Transverse colon (tissue), 4 donors: ENCODE data around the gene IKZF2. TPM values are rescaled to one million over a fixed set of nuclear protein-coding genes. Genes with fewer than 3 reads are reported as not detected.

Source experiments
- DNase-seq: peaks from one replicate; pipeline ENCODE4 v3.0.0-alpha.2; 2019
- H3K27ac ChIP-seq, 4 donors: fragments of 200-600 bp; sonication (generic); 2 replicates each; pipeline ENCODE4 v1.5.1; 2016 to 2018; ENCODE audit warnings: inconsistent platforms in 4 of 4
- H3K27me3 ChIP-seq: fragments of 200-600 bp; sonication (generic); 2 replicates; pipeline ENCODE4 v1.5.1; 2017; ENCODE audit warnings: inconsistent platforms
- H3K36me3 ChIP-seq, 4 donors: fragments of 200-600 bp; sonication (generic); 2 replicates each; pipeline ENCODE4 v1.5.1; 2017 to 2019; ENCODE audit warnings: inconsistent platforms in 4 of 4
- H3K4me1 ChIP-seq, 4 donors: fragments of 200-600 bp; sonication (generic); 2 replicates each; pipeline ENCODE4 v1.5.1; 2017 to 2020; ENCODE audit warnings: inconsistent platforms in 4 of 4
- H3K4me3 ChIP-seq, 4 donors: fragments of 200-600 bp; sonication (generic); 1 replicate in 1 of 4; 2 replicates in 3 of 4; pipeline versions ENCODE4 v1.5.1 to v1.6.1; 2017 to 2019; ENCODE audit warnings: inconsistent platforms in 4 of 4
- H3K9me3 ChIP-seq, 2 donors: fragments of 200-600 bp; sonication (generic); 2 replicates each; pipeline ENCODE4 v1.5.1; 2017 to 2019; ENCODE audit warnings: inconsistent platforms in 2 of 2
- EP300 ChIP-seq: sonication (generic); formaldehyde crosslinking; IDR thresholded peaks from one replicate; pipeline ENCODE4 v1.6.1; 2017; ENCODE audit warnings: antibody characterized with exemption, low read depth
- POLR2A ChIP-seq: fragments of 450-650 bp; IDR thresholded peaks from one replicate; pipeline ENCODE4 v1.6.1; 2016; ENCODE audit warnings: antibody characterized with exemption, mild to moderate bottlenecking, moderate library complexity
- POLR2AphosphoS5 ChIP-seq, 3 donors: sonication (generic); formaldehyde crosslinking; IDR thresholded peaks; one replicate each; pipeline ENCODE4 v1.6.1; 2016; ENCODE audit warnings: antibody characterized with exemption in 3 of 3
- WGBS, 2 donors: methylation state at CpG; one replicate each; pipeline ENCODE4 v1.1.5; 2018; ENCODE audit warnings: low coverage in 1 of 2; 5-methylcytosine and 5-hydroxymethylcytosine counted together
- in situ Hi-C, 4 donors: fragments of 200-750 bp; cut with MboI; loops; one replicate each; pipeline versions ENCODE4 v1.15.0 to v1.15.1; 2017; ENCODE audit warnings: low sequenced_read_pairs in 3 of 4, low pct_ligation_motif_present in 1 of 4, low pct_unique_long_range_greater_than_20kb in 1 of 4
- intact Hi-C: fragments of 100-400 bp; cut with DNase I; formaldehyde crosslinking; loops from one replicate; pipeline ENCODE4 v1.15.1; 2023; ENCODE audit warnings: low total_unique reads
- total RNA-seq, 4 donors: library from RNA; depleted of rRNA; stranded (reverse); fragments of >200 nt; gene quantifications; one replicate each; pipeline ENCODE4 v1.1.0, GENCODE V29; 2016
- TF ChIP-seq, protein P1 (sequence below), 5 experiments: fragments of 200-600 bp in 3 of 5; fragments of 450-650 bp in 2 of 5; sonication (generic) in 3 of 5; IDR thresholded peaks; 1 replicate in 2 of 5; 2 replicates in 3 of 5; pipeline ENCODE4 v1.5.1; 2016 to 2017; ENCODE audit warnings: antibody characterized with exemption in 5 of 5, inconsistent platforms in 3 of 5, mild to moderate bottlenecking in 2 of 5, moderate library complexity in 1 of 5

IKZF2 gene
- total RNA-seq, 4 donors from 2014 or later, result 1.8 to 15.6 (median 12.3) TPM

DNA sequence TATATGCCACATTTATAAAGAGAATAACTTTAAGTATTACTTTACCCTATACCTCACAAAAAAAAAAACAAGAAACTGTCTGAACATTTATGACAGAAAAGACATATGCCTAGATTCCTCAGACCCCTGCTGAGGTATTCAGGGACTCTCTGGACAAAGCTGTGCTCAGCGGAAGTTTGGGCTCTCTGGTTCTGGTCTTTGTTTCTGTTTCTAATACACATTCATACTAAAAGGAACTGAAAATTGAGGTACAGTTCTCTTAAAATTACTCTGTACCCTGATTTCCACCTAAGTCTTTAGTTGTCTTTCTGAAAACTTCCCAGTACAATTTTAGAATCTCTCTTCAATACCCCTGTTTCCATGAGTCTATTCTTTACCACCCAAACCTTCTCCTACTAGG is 160.3 kb downstream of the IKZF2 start:
- intact Hi-C loops (no loop called here), in situ Hi-C loops (no loop called here)
- Histone ChIP-seq H3K4me1 (no peaks in the 10 kb centered on the region), H3K4me3 (no peak overlapping the region), H3K9me3 (no peaks in the 10 kb centered on the region), H3K27me3 (no peaks in the 10 kb centered on the region), H3K27ac (no peak overlapping the region), H3K36me3 (no peaks in the 10 kb centered on the region)
- no peak for DNase-seq
- TF ChIP-seq EP300 (no peak), POLR2A (no peak), POLR2AphosphoS5 (IDR thresholded peaks at IDR 0.05) (no peak)
- TF ChIP-seq, protein P1, sequence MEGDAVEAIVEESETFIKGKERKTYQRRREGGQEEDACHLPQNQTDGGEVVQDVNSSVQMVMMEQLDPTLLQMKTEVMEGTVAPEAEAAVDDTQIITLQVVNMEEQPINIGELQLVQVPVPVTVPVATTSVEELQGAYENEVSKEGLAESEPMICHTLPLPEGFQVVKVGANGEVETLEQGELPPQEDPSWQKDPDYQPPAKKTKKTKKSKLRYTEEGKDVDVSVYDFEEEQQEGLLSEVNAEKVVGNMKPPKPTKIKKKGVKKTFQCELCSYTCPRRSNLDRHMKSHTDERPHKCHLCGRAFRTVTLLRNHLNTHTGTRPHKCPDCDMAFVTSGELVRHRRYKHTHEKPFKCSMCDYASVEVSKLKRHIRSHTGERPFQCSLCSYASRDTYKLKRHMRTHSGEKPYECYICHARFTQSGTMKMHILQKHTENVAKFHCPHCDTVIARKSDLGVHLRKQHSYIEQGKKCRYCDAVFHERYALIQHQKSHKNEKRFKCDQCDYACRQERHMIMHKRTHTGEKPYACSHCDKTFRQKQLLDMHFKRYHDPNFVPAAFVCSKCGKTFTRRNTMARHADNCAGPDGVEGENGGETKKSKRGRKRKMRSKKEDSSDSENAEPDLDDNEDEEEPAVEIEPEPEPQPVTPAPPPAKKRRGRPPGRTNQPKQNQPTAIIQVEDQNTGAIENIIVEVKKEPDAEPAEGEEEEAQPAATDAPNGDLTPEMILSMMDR (IDR thresholded peaks at IDR 0.05), result no peak
- WGBS, 2 donors, result 97 to 100% methylated on average over 1 of the region's 1 CpG

DNA sequence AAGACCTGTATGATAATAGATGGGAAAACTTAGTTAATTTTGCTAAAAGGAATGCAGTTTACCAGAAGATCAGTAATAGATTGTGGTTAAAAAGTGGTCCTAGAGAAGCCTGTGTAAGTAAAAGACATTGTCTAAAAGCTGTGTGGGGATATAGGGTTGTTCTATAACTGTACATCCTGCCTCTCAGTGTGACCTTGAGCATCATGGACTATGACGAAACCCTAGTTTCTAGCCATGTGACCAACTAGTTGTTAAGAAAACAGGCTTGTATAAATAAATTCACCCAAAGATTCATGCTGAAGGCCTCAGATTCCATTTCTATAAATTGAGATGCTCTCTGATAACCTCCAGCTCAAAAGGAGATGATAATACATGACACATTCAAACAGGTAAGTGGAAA is 160.7 kb downstream of the IKZF2 start:
- in situ Hi-C loops, result no loop called here
- no peaks in the 10 kb centered on the region for H3K9me3 ChIP-seq
- 81 to 100% methylated on average over 1 of the region's 1 CpG for WGBS, 2 donors
- intact Hi-C loops, result no loop called here
- no peaks in the 10 kb centered on the region for H3K4me1 ChIP-seq
- no peak overlapping the region for H3K27ac ChIP-seq
- DNase-seq, result no peak
- H3K36me3 ChIP-seq, result no peaks in the 10 kb centered on the region
- H3K4me3 ChIP-seq, result no peak overlapping the region
- no peaks in the 10 kb centered on the region for H3K27me3 ChIP-seq
- no peak for TF ChIP-seq POLR2AphosphoS5 (IDR thresholded peaks at IDR 0.05)

DNA sequence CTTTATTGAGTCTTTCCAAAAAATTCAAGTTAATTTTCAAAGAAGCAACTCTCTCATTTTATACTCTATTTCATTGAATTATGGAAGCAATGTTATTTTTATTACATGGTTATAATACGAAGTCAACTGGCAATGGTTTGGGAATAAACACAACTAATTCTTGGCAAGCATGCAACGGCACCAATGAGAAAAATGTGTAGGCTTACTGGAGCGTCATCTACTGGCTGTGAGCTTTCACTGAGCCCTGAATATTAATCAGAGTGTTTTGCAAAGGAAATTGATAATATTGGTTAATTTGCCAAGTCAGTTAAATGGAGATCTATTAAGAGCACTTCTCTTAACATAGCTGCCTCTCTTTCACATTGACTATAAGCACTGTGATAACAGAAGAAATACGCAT is 163.9 kb downstream of the IKZF2 start:
- Histone ChIP-seq H3K4me3 (no peak overlapping the region), H3K27ac (no peak overlapping the region), H3K4me1 (no peaks in the 10 kb centered on the region), H3K36me3 (no peaks in the 10 kb centered on the region), H3K27me3 (no peaks in the 10 kb centered on the region), H3K9me3 (no peaks in the 10 kb centered on the region)
- intact Hi-C loops (no loop called here), in situ Hi-C loops (no loop called here)
- WGBS, 2 donors, result 84 to 93% methylated on average over 4 of the region's 4 CpGs
- DNase-seq, result no peak
- TF ChIP-seq, protein P1 (IDR thresholded peaks at IDR 0.05), result no peak
- TF ChIP-seq POLR2A (no peak), EP300 (no peak), POLR2AphosphoS5 (IDR thresholded peaks at IDR 0.05) (no peak)

DNA sequence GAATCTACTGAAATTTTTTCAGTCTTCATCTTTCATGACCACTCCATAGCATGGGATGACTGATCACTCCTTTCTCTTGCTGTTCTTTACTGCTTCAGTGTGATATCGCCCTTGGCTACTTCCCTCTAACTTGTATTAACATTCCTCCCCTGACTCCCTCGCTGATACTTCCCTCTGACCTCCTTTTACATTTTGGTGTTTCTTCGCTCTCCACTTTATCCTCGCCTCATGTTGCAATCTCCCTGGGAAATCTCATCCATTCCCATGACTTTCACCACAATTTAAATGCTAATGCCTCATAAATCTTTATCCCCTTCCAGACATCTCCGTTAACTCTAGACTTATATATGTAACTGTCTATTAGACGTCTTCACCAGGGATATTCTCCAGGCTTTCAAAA is 167.3 kb downstream of the IKZF2 start:
- H3K27me3 ChIP-seq, result no peaks in the 10 kb centered on the region
- no peak overlapping the region for H3K27ac ChIP-seq
- WGBS, 2 donors, result 84 to 86% methylated on average over 5 to 6 of the region's 6 CpGs
- no peaks in the 10 kb centered on the region for H3K9me3 ChIP-seq
- in situ Hi-C loops (no loop called here), intact Hi-C loops (no loop called here)
- H3K4me3 ChIP-seq, result no peak overlapping the region
- TF ChIP-seq POLR2A, result no peak
- no peak for TF ChIP-seq EP300
- TF ChIP-seq POLR2AphosphoS5 (IDR thresholded peaks at IDR 0.05), result no peak
- TF ChIP-seq, protein P1 (IDR thresholded peaks at IDR 0.05), result no peak
- no peak for DNase-seq
- H3K4me1 ChIP-seq, result peaks cover 0 to 11% (median 5%) of the 10 kb centered on the region in 4 donors
- H3K36me3 ChIP-seq, result no peaks in the 10 kb centered on the region

DNA sequence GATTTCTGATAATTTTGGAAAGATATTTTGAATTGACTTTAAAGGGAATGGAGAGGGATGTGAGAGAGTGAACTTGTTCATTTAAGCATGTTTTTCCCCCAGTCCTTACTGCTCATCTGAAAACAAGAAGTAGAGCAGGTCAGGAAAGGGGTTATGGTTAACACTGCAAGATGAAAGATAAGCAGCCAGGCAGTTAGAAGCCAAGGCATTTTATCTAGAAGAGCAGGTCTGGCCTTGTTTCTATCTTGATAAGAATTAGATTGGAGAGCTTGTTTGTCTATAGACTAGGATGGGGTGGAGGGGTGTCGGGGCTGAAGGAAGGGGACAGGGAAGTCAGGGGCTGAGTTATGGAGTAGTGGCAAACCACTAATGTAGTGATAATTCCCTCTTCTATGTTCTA is 171.6 kb downstream of the IKZF2 start:
- DNase-seq, result no peak
- Histone ChIP-seq H3K4me3 (no peak overlapping the region), H3K27me3 (no peaks in the 10 kb centered on the region), H3K36me3 (no peaks in the 10 kb centered on the region), H3K27ac (peak overlapping the region in 1 of 4 donors; percentile 39), H3K4me1 (peaks cover 0 to 37% (median 5%) of the 10 kb centered on the region in 4 donors), H3K9me3 (no peaks in the 10 kb centered on the region)
- TF ChIP-seq, protein P1 (IDR thresholded peaks at IDR 0.05), result no peak
- TF ChIP-seq POLR2AphosphoS5 (IDR thresholded peaks at IDR 0.05) (no peak), POLR2A (no peak), EP300 (no peak)
- WGBS, 2 donors, result 33% methylated on average over 1 of the region's 1 CpG; no CpG with 5 or more reads in 1 of the 2 donors
- in situ Hi-C loops (no loop called here), intact Hi-C loops (no loop called here)
